HG02943 (cell line): Measurements from ENCODE around the gene FBXL15.
"Not testable (repeated sequence)": the region's sequence is repeated elsewhere in the genome, so short reads cannot be mapped to it uniquely, and the experiment has no call there.

ENCODE experiments used
- ATAC-seq: cut with Tn5 transposase; IDR thresholded peaks from one replicate; pipeline ENCODE4 v1.9.1; 2021; ENCODE audit warnings: mild to moderate bottlenecking, low read depth, moderate library complexity; ENCODE audit not compliant: unreplicated experiment

Gene FBXL15

DNA sequence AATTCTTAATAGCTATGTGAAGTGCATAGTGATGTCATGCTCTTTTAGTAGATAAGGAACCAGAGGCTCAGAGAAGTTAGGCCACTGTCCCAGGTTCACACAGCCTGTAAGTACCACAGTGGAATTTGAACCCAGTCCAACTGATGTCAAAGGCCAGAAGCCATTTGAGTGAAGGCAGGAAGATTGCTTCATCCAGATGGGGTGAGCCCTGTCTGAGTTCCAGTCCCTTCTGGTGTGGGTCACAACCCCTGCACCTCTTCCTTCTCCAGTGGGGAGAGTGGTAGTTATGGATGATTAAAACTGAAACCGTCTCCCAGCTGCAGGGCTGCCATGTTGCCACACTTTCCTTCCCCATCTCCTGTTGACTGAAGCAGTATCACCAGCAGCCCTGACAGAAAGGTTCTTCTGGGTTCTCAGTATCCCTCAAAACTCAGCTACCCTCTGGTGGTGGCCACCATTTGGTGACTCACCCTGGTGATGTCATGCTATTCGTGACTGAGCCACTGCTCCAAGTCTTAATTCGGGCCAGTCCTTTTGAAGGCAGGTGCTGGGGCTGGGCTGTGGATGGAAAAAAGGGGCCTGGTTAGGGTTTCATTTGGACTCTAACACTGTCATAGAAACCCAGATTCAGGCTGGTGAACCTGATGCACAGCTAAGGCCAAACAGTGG is 32.2 kb downstream of the FBXL15 start:
- ATAC-seq: no peak

DNA sequence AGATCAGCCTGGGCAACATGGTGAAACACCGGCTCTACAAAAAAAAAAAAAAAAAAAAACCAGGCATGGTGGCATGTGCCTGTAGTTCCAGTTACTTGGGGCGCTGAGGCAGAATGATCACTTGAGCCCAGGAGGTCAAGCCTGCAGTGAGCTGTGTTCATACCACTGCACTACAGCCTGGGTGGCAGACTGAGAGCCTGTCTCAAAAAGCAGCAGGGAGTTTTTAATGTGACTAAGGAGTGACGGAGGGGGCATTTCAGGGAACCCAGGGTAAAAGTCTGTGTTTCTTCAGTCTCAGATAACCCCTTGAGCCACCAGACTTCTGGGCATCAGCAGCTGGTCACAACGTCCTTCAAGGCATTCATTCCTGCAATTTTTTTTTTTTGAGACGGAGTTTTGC is 32.9 kb downstream of the FBXL15 start:
- no peak for ATAC-seq

DNA sequence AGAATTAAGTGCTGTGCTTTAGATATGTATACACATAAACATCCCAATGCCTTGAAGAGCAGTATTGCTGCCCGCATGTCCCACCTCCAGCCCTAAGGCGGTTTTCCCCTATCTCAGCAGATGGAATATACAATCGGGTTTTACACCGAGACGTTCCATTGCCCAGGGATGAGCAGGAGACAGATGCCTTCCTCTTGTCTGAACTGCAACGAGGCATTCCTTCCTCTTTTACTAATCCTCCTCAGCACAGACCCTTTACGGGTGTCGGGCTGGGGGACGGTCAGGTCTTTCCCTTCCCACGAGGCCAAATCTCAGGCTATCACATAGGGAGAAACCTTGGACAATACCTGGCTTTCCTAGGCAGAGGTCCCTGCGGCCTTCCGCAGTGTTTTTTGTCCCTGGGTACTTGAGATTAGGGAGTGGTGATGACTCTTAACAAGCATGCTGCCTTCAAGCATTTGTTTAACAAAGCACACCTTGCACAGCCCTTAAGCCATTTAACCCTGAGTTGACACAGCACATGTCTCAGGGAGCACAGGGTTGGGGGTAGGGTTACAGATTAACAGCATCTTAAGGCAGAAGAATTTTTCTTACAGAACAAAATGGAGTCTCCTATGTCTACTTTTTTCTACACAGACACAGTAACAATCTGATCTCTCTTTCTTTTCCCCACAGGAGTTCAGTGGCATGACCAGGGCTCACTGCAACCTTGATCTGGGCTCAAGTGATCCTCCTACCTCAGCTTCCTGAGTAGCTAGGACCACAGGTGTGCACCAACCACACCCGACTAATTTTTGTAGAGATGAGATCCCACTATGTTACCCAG is 34.2 kb downstream of the FBXL15 start:
- not testable (repeated sequence) for ATAC-seq

DNA sequence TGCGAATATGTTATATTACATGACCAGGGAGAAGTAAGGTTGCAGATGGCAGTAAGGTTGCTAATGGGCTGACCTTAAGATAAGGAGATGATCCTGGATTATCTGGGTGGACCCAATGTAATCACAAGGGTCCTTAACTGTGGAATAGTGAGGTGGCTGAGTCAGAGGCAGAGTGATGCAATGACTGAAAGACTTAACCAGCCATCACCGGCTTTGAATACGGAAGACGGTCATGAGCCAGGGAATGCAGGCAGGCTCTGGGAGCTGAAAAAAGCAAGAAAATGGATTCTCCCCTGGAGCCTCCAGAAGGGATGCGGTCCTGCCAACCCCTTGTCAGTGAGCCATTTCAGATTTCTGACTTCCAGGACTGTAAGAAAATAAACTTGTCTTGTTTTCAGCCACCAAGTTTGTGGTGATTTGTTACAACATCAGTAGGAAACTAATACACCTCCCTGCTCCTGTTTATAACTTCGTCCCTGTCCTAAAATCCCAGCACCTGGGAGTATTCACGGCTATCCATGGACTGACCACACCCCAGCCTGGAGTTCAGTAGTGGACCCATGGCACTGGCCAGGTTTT is 35.3 kb downstream of the FBXL15 start:
- no peak for ATAC-seq

DNA sequence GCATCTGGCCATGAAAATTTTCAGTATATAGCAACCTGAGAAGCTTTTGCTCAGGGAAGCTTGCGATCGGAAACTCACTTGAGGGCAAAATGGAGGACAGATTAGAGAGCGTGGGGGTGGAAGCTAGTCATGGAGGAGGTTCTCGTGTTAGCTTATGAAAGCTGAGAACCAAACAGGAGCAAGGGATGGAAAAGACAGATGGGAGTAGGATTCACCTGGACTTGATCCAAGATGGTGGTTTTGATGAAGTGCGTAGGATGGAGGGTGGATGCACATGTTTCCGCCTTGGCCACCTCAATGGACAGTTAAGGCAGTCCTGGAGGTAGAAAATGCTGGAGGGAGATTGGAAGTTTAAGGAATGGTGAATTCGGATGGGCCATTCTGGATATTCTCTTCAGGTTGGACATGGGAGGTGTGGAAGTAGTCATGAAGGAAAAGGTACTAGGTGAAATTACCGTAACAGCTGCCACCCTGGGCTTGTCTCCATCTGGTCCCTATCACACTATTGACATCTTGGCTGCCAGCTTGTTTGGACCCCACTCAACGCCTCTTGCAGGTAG is 37.0 kb downstream of the FBXL15 start:
- ATAC-seq: no peak

GRCh38 chr10:102458656-102459055 is 38.0 kb downstream of the FBXL15 start:
- ATAC-seq: no peak

GRCh38 chr10:102460836-102461186 is 40.2 kb downstream of the FBXL15 start:
- peak; percentile 27 for ATAC-seq

DNA sequence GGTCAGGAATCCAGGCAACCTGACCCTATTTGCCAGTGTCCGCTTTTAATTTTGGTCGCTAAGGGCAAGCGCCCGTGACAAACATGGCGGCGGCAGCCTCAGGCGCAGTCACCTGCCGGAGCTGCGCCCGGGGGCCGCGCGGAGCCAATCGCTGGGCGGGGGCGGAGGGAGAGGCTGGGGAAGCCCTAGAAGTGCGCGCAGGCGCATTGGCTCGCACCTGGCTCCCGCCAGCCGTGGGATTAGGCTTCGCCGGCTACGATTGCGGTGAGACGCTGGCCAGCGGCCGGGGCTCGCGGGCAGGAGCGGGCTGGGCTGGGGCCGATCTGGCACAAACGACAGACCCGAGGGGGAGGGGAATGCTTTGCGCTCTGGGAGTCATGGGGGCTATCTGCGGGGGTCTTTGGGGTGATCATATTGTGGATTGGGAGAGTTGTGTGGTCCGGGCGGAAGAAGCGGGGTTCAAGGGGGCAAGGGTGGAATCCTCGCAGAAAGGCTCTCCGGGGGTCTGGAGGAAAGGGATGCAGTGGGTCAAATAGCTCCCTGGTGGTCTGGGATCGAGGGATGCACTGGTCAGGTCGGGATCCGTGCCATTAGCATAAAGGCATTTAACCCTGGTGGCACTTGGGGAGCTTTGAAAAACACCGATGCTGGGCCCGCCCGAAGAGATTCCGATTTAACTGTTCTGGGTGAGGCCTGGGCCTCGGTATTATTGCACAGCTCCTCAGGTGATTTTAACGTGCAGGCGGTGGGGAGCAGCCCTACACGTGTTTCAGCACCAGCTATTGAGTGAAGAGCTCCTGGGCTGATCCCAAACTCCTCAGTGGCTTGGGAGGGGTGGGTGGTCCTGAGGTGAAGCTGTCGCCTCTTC is 40.8 kb downstream of the FBXL15 start:
- ATAC-seq: peak; percentile 66

DNA sequence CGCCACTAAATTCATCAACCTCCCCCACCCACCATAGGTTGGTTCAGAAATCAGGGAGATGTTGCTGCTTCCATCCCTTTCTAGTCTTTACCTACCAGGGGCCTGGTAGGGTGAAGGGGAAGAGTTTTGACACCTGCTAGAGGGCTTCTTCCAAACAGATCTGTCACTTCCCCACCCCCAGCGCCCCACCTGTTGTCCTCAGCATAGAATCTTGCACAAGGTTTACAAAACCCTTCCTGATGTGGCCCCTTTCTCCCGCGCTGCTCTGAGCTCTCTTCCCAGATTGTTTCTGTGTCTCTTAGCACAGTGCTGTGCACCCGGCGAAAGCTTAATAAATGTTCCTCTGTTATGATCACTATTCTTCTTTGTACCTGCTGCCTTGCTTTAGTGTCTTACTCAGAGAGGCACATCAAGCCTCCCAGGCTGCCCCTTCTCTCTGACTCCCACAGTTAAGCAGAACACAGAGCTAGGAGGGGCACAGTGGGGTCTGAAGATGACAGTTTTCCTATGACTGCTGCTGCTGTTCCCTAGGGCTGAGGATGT is 41.9 kb downstream of the FBXL15 start:
- no peak for ATAC-seq

- ATAC-seq: no peak
These were observed 43.3 kb downstream of the FBXL15 start for GRCh38 chr10:102463983-102464382.

DNA sequence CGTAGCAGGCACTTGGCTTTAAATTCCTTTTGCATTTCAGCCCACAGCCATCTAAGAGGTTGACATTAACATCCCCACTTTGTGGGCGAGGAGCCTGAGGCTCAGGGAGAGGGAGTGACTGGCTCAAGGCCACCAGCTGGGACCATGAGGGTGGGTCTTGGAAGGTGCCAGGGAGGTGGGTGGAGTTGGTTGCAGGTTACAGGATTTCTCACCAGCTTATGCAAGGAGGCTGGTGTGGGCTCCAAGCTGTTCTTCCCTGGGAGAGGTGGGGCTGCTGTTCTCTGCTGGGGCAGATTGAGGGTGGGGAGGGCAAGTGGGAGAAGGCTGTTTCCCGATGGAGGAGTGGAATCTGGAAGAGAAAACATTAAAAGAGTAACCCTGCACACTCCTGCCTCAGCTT is 44.8 kb downstream of the FBXL15 start:
- ATAC-seq: no peak

- ATAC-seq: no peak
These were observed 46.7 kb downstream of the FBXL15 start for GRCh38 chr10:102467318-102467717.

- ATAC-seq: no peak
These were observed 47.4 kb downstream of the FBXL15 start for GRCh38 chr10:102467971-102468438.

DNA sequence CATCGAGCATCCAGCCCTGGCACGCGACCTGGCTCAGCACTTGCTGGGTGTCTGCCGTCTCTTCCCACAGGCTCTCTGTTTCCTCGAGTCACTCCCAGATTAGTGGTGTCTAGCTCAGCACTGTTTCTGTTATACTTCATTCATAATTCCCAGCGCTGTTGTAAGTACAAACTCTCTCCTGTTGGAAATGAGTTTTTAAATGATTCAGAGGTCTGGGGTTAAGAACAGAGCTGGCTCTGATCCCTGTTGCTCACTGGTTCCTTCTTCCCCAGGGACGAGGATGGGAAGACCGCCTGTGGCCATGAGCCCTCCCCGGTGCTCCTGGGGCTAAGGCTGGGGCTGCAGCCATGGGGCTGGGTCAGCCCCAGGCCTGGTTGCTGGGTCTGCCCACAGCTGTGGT is 48.0 kb downstream of the FBXL15 start:
- no peak for ATAC-seq

- no peak for ATAC-seq
These were observed 50.2 kb downstream of the FBXL15 start for GRCh38 chr10:102470579-102471546.
